T-helper 2 cell treated with Interferon-gamma antibody and Interleukin-4, amounts not matched to agents 5 μg/mL and 100 μg/mL, for 36 hours (primary cell): ENCODE results near the gene NTHL1.

Experiments
- DNase-seq: peaks from one replicate; pipeline ENCODE4 v3.0.0; 2021; ENCODE audit warnings: low spot score
- H3K27ac Mint-ChIP-seq: one replicate; pipeline ENCODE4 v1.8.0; 2021; ENCODE audit warnings: mild to moderate bottlenecking, mixed read lengths
- H3K27me3 Mint-ChIP-seq: one replicate; pipeline ENCODE4 v1.8.0; 2021; ENCODE audit warnings: low read depth, mixed read lengths
- H3K36me3 Mint-ChIP-seq: one replicate; pipeline ENCODE4 v1.8.0; 2021; ENCODE audit warnings: low read depth, mixed read lengths
- H3K4me1 Mint-ChIP-seq: one replicate; pipeline ENCODE4 v1.8.0; 2021; ENCODE audit warnings: low read depth, mixed read lengths
- H3K4me3 Mint-ChIP-seq: one replicate; pipeline ENCODE4 v1.8.0; 2022; ENCODE audit warnings: mild to moderate bottlenecking, moderate library complexity, mixed read lengths
- H3K9me3 Mint-ChIP-seq: one replicate; pipeline ENCODE4 v1.8.0; 2021; ENCODE audit warnings: mixed read lengths

NTHL1 gene

GRCh38 chr16:2047330-2048115, at the start of gene NTHL1, which contains the start of gene TSC2:
Gene NTHL1 (minus strand): TSS chr16:2047834. CDS start chr16:2047823, 11 bp downstream.
Gene TSC2 (plus strand): TSS chr16:2047985. CDS start chr16:2048616, 631 bp downstream.
- Mint-ChIP-seq H3K36me3 (peaks cover 2% of the 10 kb centered on the region), H3K4me3 (peak within 1 kb of the TSS; percentile 95), H3K4me1 (peaks cover 10% of the 10 kb centered on the region), H3K27ac (peak within 1 kb of the TSS; percentile 82), H3K27me3 (no peaks in the 10 kb centered on the region), H3K9me3 (no peaks in the 10 kb centered on the region)
- DNase-seq: peak; percentile 98

DNA sequence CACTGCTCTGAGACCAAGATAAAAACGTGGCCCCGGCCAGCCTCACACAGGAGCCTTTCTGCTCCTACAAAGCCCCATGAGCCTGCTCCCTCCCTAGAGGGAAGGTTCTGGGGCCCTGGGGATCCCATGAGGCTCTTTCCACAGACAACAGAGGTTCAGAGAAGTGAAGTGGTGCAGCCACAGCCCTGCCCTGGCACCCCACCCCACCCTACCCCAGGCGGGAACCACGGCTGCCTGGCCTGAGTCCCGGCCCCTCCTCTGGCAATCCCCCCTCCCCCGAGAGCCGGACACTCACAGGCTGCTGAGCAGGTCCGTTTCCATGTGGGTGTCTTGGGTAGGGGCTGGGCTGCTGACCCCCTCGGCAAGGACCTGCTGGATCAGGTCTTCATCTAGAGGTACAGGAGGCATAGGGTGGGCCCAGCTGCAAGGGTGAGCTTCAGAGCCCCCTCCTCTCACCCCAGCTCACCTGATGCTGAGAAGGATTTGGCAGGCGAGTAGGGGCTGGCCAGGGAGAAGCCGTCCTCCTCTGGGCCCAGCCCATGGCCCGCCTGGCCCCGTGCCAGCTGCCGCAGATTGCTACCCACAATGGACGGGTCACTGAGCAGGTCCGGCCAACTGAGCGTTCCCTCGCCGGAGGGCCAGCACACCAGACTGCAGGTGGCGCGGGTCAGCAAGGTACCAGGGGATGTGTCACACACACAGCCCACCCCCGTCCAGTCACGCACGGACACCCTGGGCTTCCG, 49.4 kb upstream of the NTHL1 start:
- no peaks in the 10 kb centered on the region for H3K27me3 Mint-ChIP-seq
- no peak overlapping the region for H3K4me3 Mint-ChIP-seq
- no peaks in the 10 kb centered on the region for H3K9me3 Mint-ChIP-seq
- no peaks in the 10 kb centered on the region for H3K4me1 Mint-ChIP-seq
- no peak for DNase-seq
- no peak overlapping the region for H3K27ac Mint-ChIP-seq
- H3K36me3 Mint-ChIP-seq: peaks cover 2% of the 10 kb centered on the region

DNA sequence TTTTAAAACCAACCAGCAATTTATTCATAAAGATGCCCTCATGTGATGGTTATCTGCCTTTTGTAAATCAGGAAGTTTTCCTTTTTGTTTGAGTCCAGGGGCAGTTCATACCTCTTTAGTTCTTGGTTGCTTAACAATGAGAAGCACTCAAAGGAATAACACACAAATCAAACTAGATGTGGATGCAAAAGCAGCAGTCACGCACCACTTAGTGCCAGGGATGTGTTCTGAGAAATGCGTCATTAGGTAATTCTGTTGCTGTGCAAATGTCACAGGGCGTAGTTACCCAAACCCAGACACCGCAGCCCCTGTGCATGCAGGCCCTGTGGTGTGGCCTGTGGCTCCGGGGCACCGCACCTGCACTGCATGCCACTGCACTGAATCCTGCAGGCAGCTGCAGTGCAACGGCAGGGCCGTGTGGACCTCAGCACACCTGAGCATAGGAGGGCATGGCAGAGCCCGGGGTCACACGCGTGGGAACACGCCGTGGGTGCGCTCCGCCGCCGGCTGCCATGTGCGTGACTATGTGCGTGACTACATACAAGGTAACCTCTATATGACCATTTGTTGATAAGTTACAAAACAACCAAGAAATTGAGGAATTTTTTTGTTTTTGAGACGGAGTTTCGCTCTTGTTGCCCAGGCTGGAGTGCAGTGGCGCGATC, 48.4 kb upstream of the NTHL1 start:
- Mint-ChIP-seq H3K27ac (no peak overlapping the region), H3K27me3 (no peaks in the 10 kb centered on the region), H3K4me3 (no peak overlapping the region), H3K36me3 (no peaks in the 10 kb centered on the region), H3K4me1 (no peaks in the 10 kb centered on the region), H3K9me3 (no peaks in the 10 kb centered on the region)
- no peak for DNase-seq

DNA sequence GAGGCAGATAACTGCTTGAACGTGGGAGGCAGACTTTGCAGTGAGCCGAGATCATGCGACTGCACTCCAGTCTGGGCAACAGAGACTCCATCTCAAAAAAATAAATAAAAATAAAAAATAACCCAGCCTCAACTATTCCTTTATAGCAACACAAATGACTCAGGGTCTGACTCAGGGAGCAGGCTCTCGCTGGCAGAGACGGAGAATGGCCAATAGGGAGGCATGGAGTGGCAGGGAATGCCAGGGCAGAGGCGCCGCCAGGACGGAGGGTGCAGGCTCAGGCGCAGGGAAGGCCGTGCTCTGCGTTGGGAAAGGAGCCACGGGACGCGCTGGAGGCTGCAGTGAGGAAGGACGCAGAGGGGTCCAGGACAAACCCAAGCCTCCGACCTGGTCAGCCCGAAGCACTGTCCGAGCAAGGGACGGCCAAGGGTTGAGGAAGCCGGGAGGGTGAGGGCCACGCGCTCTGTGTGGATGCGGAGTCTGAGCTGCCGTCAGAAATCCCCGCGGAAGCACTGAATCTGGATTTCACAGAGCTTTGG, 47.8 kb upstream of the NTHL1 start:
- Mint-ChIP-seq H3K27ac (no peak overlapping the region), H3K9me3 (no peaks in the 10 kb centered on the region)

DNA sequence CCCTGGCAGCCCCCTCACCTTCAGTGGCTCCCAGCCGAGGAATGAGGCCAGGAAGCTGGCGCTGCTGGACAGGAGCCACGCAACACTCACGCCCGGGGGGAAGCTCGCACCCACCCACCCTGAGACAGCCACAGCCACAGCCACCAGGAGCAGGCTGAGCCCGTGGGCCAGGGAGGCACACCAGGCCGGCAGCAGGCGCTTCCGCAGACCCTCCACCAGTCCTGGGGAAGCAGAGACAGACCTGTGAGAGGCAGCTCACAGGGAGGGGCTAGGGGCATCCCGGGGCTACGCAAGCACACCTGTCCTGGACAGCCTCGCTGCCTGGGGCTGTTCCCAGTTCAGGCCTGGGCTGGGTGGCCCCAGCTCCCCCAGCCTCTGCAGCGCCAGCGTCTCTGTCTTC, 46.2 kb upstream of the NTHL1 start:
- no peaks in the 10 kb centered on the region for H3K9me3 Mint-ChIP-seq
- H3K4me1 Mint-ChIP-seq: no peaks in the 10 kb centered on the region
- H3K36me3 Mint-ChIP-seq: peaks cover 4% of the 10 kb centered on the region

More for the DNA sequence above, 47.8 kb upstream of the NTHL1 start:
- no peaks in the 10 kb centered on the region for H3K27me3 Mint-ChIP-seq
- no peaks in the 10 kb centered on the region for H3K4me1 Mint-ChIP-seq
- no peak overlapping the region for H3K4me3 Mint-ChIP-seq
- no peak for DNase-seq
- peaks cover 1% of the 10 kb centered on the region for H3K36me3 Mint-ChIP-seq

DNA sequence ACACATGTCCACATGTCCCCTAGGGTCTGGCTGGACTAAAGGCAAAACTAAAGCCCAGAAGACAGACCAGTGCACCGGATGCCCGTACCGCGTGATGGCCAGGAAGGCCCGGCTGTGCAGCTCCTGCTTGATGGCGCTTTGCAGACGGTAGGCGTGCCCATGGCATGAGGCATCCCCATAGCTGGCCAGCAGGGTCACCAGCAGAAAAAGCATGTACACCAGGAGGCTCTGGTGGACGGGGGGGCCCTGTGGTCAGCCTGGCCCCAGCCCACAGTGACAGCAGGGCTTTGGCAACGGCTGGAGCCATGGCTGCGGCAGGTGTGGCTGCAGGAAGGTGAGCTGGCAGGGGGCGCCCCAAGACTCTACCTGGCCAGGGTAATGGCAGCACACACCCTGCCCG, 45.2 kb upstream of the NTHL1 start:
- DNase-seq: no peak
- no peaks in the 10 kb centered on the region for H3K27me3 Mint-ChIP-seq
- no peaks in the 10 kb centered on the region for H3K9me3 Mint-ChIP-seq

More for the DNA sequence above, 46.2 kb upstream of the NTHL1 start:
- H3K27ac Mint-ChIP-seq: no peak overlapping the region
- no peak for DNase-seq
- no peaks in the 10 kb centered on the region for H3K27me3 Mint-ChIP-seq
- no peak overlapping the region for H3K4me3 Mint-ChIP-seq

DNA sequence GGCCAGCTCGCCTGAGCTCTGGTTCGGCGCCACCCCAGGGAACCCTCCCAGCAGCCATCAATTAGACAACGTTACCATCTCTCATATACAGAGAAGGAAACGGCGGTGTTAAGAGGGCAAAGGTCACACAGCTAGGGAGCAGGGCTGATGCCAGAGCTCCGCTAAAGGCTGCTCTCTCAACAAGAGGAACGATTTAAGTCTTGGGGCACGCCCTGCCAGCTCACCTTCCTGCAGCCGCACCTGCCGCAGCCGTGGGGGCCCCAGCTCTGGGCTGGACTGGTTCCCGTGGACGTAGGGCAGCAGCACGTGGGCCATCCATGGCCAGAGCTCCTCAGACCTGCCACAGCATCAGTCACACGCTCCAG, 44.6 kb upstream of the NTHL1 start:
- Mint-ChIP-seq H3K27me3 (no peaks in the 10 kb centered on the region), H3K9me3 (no peaks in the 10 kb centered on the region), H3K4me3 (no peak overlapping the region), H3K4me1 (no peaks in the 10 kb centered on the region), H3K27ac (no peak overlapping the region), H3K36me3 (peaks cover 4% of the 10 kb centered on the region)
- no peak for DNase-seq

More for the DNA sequence above, 45.2 kb upstream of the NTHL1 start:
- Mint-ChIP-seq H3K27ac (no peak overlapping the region), H3K4me1 (no peaks in the 10 kb centered on the region), H3K4me3 (no peak overlapping the region), H3K36me3 (peaks cover 4% of the 10 kb centered on the region)

GRCh38 chr16:2091547-2092255, 44.1 kb upstream of the NTHL1 start:
- DNase-seq: no peak
- Mint-ChIP-seq H3K27ac (no peak overlapping the region), H3K9me3 (no peaks in the 10 kb centered on the region), H3K36me3 (peaks cover 4% of the 10 kb centered on the region), H3K4me3 (no peak overlapping the region), H3K4me1 (no peaks in the 10 kb centered on the region), H3K27me3 (no peaks in the 10 kb centered on the region)

- Mint-ChIP-seq H3K4me3 (no peak overlapping the region), H3K4me1 (no peaks in the 10 kb centered on the region), H3K27ac (no peak overlapping the region), H3K9me3 (no peaks in the 10 kb centered on the region), H3K27me3 (no peaks in the 10 kb centered on the region), H3K36me3 (peaks cover 4% of the 10 kb centered on the region)
- DNase-seq: no peak
Observed at GRCh38 chr16:2090777-2091546, 43.3 kb upstream of the NTHL1 start.

- Mint-ChIP-seq H3K27me3 (no peaks in the 10 kb centered on the region), H3K4me1 (no peaks in the 10 kb centered on the region), H3K9me3 (no peaks in the 10 kb centered on the region), H3K27ac (no peak overlapping the region), H3K36me3 (peaks cover 4% of the 10 kb centered on the region), H3K4me3 (no peak overlapping the region)
- no peak for DNase-seq
Observed at GRCh38 chr16:2090481-2090776, 42.8 kb upstream of the NTHL1 start.

DNA sequence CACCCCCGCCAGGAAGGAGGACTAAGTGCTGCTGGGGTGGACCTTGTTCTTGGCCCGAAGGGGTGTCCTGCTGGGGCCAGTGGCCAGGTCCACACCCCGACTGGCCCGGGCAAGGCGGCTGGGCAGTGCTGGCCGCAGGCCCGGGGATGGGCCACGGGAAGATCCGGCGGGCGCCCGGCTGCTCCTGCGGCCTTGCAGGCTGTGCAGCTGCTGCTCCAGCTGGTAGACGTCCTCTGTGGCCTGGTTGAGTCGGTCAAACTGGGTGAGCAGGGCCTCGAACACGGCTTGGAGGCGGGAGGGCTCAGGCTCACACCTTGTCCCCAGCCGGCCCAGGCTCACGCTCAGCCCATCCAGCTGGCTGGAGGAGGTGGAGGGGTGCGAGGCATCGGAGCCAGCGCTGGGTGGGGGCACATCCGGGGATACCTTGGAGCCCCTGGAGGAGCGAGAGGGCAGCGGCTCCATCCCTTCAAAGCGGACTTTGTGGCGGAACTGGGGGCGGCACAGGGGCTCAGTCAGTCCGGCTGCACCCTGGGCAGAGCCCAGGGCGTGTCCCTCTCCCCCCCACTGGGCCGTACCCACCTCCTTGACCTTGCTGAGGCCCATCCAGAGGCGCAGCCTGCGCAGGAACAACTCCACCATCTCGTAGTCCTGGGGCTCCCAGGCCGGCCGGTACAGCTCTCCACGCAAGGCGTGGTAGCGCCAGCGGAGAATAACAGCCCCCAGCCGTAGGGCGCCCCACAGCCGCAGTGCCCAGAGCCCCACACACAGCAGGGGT, 42.3 kb upstream of the NTHL1 start:
- Mint-ChIP-seq H3K4me3 (no peak overlapping the region), H3K27me3 (no peaks in the 10 kb centered on the region), H3K27ac (no peak overlapping the region), H3K36me3 (peaks cover 4% of the 10 kb centered on the region), H3K9me3 (no peaks in the 10 kb centered on the region), H3K4me1 (no peaks in the 10 kb centered on the region)
- DNase-seq: no peak

- DNase-seq: no peak
- H3K4me1 Mint-ChIP-seq: no peaks in the 10 kb centered on the region
Observed at GRCh38 chr16:2088759-2089358, 41.2 kb upstream of the NTHL1 start.

More at GRCh38 chr16:2088759-2089358, 41.2 kb upstream of the NTHL1 start:
- Mint-ChIP-seq H3K36me3 (peaks cover 4% of the 10 kb centered on the region), H3K27me3 (no peaks in the 10 kb centered on the region), H3K27ac (no peak overlapping the region), H3K4me3 (no peak overlapping the region), H3K9me3 (no peaks in the 10 kb centered on the region)
